ENCODE data around the gene NPPC. TPM values are rescaled to one million over a fixed set of nuclear protein-coding genes. Genes with fewer than 3 reads are reported as not detected.

Gene NPPC
- polyA plus RNA-seq, 3 donors: 0.24 to 0.57 (median 0.40) TPM

DNA sequence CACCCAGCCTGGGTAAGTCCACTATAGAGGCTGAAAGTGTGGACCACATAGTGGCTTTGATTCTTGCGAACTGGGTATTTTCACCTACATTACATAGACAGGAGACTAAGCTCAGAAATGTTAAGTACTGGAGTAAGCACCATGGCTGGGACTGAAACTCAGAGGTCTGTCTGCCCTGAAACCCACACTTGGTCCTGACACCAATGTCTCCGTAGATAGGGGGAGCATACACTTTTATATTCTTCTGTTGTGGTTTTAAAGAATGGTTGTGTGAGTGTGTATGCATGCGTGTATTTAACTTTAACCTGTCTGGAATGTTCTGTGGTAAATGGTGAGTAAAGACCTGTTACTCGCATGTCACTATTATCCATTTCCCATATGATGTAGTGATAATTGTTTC is 10.3 kb upstream of the NPPC start:
- DNase-seq (ENCODE audit: low read depth in 3 of 3, low spot score in 2 of 3): no peak

DNA sequence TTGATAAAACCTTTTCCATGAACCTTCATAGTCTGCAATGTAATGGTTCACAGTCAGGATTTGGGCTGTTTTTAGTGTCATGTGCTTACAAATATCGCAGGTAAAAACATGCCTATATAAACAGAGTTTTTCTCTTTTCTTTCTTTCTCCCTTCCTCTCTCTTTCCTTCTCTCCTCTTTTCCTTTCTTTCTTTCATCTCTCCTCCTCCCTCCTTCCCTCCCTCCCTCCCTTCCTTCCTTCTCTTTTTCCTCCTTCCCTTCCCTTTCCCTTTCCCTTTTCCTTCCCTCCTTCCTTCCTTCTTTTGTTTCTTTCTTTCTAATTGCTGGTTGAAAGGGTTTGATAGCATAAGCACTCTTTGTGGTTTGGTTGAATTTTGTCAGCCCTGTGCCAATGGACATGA is 9.6 kb upstream of the NPPC start:
- DNase-seq (ENCODE audit: low read depth in 3 of 3, low spot score in 2 of 3): no peak

DNA sequence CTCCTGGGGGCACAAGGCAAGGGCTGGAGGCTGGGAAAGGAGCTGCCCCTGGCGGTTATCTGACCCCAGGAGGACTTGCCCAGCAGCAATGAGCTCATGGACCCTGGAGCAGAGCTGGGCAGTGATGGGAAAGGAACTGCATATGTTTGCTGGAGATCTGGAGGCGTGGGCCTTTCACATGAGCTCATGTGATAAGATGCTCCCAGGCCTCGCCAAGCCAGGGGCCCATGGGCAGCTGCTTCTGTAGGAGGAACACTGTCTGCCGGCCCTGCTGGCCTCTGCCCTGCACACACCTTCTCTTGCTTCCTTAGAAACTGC is 9.0 kb upstream of the NPPC start:
- DNase-seq (ENCODE audit: low read depth in 3 of 3, low spot score in 2 of 3): no peak

DNA sequence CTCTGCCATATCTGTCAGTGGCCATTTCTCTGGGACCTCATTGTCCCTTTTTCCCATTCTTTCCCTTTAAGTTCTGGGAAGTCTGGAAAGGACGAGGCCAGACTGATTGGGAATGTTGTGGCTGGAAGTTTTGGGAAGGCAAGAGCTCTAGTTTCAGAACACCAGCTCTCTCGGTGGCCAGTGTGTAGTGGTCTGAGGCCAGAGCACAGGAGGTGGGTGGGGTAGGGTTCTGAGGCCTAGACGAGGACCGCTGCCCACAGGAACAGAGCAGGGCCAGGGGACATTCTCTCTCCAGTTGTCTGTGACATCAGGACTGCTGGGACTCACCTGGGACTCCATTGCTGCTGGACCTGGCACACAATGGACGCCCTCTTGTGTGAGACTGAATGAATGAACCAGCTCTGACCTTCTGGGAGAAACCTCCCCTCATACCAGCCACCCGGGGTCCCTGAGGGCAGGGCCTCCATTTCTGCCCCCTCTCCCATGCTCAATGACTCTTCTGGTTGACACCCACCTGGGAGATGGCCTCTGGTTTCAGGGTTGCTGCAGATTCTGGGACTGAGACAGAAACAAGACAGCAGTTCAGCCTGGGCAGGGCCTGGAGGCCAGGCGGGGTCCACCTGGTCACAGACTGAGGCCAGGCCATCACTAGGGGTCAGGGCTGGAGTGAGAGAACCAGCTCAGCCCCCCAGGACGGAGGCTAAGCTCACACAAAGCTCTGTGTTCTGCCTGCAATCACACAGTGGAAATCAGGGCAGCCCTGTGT is 8.4 kb upstream of the NPPC start:
- no peak for DNase-seq (ENCODE audit: low read depth in 3 of 3, low spot score in 2 of 3)

DNA sequence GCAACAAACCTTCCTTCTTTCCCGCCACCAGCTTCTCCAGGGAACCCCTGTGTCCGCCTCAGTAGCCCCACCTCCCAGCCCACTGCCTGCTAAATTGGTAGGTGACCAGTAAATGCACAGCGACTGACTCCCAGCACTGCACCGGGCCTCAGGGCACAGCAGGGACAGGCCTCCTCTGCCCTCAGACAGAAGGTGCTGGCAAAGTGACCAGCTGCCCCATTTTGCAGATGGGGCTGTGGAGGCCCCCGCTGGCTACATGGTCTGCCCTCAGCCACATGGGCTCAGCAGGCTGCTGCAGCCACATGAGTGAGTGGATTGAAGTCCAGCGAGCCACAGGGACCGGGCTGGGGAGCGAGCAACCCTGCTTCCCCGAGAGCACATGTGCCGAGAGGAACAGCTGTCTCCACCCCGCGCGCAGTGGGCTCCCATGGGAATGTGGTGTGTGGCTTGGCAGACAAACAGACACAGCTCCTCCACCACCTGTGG is 7.8 kb upstream of the NPPC start:
- DNase-seq (ENCODE audit: low read depth in 3 of 3, low spot score in 2 of 3): no peak

DNA sequence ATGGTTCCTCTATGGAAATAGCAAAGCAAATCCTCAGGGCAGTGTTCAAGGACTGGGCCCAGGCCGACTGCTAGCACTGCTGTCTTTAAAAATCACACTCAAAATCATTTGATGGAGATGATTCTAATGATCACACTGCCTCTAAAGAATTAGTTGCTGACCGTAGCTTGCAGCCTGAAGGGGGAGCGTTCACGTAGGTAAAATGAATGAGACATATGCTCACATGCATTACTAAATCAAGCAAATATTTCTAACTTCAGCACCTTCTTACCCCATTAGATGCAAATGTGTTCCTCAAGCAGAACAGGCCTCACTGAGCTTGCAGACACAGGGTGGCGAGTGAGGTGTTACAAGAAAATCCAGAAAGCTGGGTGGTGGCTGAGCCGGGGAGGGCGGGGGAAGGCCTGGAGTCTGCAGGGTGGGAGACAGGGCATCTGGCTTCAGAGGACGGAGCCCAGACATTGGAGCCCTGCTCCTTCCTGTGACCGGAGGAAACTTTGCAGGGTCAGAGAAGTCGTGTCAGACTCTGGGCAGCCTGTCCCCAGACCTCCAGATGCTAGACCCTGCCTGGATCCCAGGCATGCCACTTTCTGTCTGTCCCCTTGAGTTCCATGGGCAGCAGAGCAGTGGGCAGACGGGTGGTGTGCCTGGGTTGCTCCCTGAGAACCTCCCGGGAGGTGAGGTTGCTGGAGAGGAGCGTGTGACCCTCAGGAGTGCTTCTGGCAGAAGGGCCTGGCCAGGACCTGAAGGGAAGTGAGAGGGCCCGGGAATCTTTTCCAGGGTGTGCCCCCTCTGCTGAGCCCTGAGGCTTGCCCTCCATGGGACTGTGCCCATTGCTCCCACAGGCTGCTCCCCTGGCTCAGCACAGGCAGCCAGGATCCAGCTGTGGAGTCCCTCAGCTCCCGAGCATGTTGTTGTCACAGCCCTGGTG is 7.1 kb upstream of the NPPC start:
- no peak for DNase-seq (ENCODE audit: low read depth in 3 of 3, low spot score in 2 of 3)

DNA sequence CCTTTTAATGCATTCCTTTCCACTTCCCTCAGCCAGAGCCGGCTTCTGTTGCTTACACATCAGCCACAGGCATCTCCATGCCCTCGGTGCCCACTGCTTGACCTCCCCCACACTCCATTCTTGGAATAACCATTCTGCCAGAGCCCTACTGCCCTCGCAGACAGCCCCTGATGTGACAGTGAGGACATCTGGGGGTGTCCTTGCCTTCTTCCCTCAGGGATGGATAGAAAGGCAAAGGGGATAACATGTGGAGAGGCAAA is 6.4 kb upstream of the NPPC start:
- no peak for DNase-seq (ENCODE audit: low read depth in 3 of 3, low spot score in 2 of 3)

DNA sequence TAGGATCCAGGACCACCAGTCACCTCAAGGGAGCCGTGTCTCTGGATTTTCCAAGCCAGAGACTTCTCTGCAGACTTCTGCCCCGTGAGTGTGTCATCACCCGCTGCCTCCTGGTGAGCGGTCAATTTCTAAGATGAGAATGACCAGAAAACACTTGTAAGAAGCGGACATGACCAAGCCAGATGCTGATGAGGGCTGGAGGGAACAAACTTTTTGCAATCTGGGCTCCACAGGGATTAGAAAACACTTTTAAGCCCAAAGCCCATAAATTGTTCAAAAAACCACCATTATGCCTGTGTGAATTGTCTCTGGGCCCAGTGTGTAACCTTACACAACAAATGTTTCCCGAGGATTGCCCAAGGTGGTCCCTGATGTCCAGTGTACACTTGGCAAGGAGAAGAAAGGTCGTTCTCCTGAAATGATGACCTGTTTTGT is 5.3 kb upstream of the NPPC start:
- DNase-seq (ENCODE audit: low read depth in 3 of 3, low spot score in 2 of 3): no peak

DNA sequence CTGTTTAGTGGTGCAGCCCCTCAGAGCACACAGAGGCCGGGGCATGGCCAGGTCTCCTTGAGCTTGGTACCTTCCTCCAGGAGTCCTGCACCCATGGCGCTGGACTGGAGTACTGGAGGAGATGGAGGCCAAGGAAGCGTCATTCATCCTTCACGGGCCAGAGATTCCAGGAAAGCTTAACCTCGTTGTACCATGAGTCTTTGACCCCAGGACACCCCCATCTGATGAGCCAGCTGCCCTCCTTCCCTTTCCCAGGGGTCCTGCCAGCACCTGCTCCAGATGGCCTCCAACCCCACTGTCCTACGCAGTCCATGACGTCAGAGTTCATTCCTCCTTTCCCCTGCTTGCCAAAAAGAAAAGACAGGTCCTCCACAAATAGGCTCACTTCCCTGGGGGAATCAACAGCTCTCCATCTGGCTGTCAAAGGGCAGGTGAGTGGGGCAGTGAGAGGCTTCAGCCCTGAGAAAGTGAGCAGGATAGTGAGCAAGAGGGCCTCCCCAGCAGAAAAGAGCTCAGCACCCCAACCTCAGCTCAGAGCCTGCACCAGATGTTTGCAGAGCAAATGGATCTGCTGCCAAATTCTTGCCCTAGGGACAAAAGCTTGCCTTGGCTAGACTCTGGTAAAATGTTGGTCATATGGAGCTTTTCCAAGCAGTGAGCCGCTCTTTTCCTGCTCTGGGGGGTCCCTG is 4.5 kb upstream of the NPPC start:
- no peak for DNase-seq (ENCODE audit: low read depth in 3 of 3, low spot score in 2 of 3)

DNA sequence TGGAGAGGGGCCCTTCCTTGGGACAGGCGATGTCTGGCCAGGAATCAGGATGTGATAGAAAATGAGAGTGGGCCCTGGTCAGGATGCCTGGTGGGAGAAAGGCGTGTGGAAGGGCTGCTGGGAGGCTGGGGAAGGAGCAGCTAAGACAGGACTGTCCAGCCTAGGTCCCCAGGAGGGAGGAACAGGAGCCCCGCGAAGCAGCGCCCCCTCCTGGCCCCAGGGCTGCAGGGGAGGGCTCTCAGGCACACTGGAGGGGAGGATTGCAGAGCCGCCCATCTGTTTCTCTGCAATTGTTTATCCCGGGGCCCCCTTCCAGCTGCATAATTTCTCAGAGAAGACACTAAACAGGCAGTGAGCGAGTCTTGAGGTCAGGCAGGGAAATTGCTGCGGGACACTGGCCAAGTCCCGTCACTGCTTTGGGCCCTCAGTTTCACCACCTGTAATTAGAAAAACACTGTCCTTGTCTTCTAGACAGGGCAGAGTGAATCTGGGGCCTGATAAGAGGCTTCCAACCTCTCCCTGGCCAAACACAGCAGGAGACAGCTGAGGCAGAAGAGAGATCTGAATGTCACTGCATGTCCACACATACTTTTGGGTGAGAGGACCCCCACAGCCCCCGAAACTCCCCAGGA is 3.9 kb upstream of the NPPC start:
- no peak for DNase-seq (ENCODE audit: low read depth in 3 of 3, low spot score in 2 of 3)

DNA sequence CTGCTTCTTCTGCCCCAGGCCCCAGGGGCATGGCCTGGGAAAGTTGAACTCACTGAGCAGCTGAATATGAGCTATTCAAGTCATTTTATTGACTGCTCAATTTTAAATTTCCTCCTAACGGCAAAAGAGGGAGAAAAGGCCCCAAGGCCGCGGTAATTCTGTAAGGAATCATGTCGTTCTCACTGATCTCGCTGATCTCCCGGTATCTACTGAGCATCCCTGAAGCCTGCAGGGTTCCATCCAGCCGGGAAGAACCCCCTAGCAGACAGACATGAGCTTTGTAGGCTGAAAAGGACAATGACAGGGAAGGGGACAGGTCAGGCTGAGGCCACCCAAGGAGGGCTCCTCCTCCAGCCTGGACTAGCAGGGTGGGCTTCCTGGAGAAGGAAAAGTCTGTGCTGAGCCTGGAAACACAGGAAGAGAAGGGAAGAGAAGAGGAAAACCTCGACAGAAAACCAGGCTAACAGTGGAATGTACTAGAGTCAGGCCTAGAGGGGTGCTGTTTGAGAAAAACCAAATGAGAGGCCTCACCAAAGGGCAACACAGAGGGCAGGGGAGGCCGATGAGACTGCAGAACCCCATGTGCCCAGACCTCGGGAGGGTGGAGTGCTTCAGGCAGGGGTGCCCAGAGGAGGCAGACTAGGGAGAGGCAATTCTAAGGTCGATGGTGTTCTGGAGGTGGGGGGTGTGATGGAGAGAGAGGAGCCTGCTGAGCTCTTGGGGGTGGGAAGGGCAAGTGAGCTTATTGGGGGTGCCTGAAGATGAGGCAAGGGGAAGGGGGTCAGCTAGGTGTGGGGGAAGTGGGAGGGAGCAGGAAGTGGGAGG is 2.9 kb upstream of the NPPC start:
- no peak for DNase-seq (ENCODE audit: low read depth in 3 of 3, low spot score in 2 of 3)

DNA sequence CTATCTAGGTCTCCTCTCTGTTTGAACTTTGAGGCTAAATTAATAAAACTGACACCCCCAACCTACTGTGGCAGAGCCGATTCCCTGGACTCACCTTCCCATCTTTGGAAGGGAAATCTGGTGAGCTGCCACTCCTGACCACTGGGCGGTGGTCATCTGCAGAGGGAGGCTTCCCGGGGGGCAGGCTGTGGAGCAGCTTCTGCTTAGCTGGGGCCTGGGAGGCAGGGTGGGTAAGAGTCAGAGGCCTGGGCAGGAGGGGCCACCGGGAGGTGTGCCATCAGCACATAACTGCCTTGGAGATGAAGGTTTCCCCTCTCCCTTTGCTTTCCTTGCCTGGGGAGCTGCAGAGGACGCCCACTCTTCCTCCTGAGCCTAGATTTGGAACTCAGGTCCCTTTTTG is 2.3 kb upstream of the NPPC start:
- DNase-seq (ENCODE audit: low read depth in 3 of 3, low spot score in 2 of 3): no peak

DNA sequence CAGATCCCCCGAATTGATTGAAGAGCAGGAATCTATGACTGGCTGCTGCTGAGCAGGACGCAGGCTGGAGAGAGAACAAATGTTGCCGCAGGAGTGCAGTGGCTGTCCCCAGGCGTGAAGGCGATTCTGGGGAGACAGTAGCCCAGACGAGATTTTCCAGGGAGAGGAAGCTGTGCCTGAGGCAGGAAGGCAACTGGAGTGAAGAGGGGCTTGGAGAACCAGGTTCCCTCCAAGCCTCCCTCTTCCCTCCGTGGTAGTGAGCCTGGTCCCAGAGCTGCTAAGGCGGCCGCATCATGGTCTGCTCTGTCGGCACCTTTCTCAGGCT is 1.3 kb upstream of the NPPC start:
- DNase-seq (ENCODE audit: low read depth in 3 of 3, low spot score in 2 of 3): no peak

DNA sequence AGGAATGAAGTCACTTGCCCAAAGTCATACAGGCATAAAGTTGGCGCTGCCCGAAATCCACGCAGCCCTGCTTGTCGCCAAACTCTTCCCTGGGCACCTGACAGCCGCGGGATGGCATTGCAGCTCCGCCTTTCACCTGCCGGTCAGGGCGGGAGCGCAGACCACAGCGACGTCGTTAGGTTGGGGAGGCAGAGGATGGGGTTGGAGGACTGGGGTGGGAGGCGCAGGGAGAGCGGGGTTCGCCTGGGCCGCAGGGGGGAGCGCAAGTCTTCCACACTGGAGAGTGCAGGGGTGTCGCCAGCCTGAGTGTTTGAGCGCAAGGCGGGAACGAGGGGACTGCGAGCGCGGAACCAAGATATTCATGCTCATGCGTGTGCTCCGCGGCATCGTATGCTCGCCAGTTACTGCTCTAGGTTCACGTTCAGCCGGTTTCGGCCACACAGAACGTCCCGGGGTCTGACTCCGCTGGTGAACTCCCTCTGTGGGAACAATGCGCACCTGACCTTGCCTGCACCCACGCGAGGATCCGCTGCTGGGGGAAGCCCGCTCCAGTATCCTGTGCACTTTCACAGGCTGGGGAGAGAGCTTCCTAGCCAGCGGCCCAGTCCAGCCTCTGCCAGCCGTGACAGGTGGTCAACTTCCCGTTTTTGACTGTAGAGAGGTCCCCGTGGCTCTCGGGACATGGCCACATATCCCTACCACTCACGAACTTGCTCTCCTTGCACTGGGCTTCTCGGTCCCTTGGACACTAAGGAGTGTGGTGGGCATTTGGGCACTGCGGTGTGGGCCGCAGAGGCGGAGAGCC is 767 bp upstream of the NPPC start:
- no peak for DNase-seq (ENCODE audit: low read depth in 3 of 3, low spot score in 2 of 3)

DNA sequence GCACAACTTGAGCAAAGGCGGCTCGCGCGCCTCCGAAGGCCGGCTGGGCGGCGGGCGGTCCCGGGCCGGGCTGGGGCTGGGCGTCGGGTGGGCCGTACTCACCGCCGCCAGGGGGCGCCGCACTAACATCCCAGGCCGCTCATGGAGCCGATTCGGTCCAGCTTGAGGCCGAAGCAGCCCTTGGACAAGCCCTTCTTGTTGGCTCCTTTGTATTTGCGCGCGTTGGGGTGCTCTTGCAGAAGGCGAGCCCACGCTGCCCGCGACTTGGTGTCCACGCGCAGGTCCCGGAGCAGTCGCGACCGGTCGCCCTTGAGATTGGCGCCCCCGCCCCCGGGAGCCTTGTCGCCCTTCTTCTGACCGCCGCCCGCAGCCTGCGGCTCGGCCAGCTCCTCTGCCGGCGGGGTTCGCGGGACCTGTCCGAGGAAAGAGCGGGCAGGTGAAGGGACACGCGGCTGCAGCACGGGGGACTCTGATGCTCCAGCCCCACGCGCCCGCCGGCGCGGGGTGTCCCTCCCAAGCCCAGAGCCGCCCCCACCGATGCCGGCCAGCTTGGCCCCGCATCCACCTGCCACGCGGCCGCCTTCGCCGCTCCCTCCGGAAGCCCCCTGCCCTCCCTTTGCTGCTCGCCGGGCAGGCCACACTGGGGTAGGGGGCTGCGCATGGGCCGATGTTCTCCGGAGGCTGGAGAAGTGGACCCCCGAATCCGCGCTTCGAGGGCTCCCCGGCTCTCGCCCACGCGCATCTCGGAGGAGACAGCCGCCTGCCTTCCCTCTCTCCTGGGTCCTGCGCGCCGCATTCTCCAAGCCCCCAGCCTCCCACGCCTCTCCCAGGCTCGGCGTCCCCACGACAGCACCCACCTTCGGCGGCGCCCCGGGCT is 655 bp downstream of the NPPC start:
- peak in 2 of 3 donors; percentile 65 to 76 for DNase-seq (ENCODE audit: low read depth in 3 of 3, low spot score in 2 of 3)

DNA sequence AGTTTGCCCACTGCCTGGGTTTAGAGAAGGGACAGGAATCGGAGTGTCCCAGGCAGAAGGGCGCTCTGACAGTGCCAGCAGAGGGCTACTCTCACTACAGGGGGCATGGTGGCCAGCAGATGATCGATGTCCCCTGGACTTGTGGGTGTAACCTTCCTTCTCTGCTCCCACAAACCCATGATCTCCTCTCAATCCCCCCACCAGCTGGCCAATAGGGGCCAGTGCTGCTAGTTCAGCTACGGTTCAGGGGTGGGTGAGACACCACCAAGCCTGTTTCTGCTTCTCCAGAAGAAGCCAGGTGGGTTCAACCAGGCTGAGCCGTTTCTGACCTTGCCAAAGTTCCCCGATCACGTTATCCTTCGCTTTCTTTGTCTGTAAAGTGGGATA is 1.3 kb downstream of the NPPC start:
- DNase-seq (ENCODE audit: low read depth in 3 of 3, low spot score in 2 of 3): no peak

DNA sequence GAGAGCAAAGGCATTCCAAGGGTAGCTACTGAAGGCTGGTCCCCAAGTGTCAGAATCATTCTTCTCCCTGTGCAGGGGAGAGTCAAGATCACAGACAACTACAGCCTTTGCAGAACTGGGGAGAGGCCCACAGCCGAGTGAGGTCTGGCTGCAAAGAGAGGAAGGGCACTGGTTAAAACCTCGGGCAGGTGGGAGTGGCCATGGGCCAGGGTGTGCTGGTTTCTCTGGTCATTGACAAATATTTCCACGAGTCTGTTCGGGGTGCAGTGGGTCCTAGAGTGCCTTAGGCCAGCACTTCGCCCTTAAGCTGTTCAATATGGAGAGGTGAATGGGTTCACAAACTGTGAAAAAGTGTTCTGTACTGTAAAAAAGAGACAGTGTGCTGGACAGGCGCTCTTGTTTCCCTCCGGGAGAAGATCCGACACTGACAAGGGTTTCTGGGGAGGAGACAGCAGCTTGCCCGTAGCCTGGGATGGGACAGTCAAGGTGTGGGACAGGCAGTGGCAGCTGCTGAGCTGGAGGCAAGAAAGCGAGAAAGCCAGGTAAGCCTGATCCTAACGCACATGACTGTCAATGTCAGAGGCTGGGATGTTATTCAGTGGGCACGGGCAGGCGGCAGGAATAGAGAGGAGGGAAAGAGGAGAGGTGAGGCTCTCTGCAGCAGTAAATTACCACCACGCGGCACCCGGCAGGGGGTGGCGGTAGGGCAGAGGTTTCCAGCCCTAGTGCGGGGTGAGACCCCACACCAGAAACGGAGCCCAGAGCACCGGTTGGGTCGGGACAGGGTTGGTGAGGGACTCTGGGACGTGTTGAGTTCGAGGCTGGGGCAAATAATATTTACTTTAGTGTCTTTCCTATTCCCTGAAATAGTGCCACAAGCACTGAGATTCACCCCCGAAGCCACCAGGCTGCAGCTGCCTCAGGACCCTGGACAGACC is 2.0 kb downstream of the NPPC start:
- no peak for DNase-seq (ENCODE audit: low read depth in 3 of 3, low spot score in 2 of 3)

DNA sequence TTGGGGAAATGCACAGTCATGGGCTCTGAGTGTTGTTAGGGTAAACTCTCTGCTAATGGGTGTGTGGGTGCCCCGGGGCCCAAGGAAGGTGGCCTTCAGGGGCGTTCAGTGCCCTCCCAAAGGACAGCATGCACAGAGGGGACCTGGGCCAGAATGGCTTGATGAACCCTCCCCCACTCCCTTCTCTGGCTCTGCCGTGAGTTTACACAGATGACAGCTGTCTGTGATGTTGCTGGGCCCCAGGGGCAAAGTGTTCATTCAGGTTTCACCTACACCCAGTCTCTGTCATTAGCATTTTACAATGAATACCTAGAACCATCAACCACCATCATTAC is 3.2 kb downstream of the NPPC start:
- DNase-seq (ENCODE audit: low read depth in 3 of 3, low spot score in 2 of 3): no peak
